ENCODE data around the gene HHATL. TPM values are rescaled to one million over a fixed set of nuclear protein-coding genes. Genes with fewer than 3 reads are reported as not detected.

Gene HHATL
- total and polyA plus RNA-seq, 2 of the 8 experiments (the other 6 are each of a cell fraction or from before 2014, with no cell fraction given) = 0.18 TPM; not detected in 1

DNA sequence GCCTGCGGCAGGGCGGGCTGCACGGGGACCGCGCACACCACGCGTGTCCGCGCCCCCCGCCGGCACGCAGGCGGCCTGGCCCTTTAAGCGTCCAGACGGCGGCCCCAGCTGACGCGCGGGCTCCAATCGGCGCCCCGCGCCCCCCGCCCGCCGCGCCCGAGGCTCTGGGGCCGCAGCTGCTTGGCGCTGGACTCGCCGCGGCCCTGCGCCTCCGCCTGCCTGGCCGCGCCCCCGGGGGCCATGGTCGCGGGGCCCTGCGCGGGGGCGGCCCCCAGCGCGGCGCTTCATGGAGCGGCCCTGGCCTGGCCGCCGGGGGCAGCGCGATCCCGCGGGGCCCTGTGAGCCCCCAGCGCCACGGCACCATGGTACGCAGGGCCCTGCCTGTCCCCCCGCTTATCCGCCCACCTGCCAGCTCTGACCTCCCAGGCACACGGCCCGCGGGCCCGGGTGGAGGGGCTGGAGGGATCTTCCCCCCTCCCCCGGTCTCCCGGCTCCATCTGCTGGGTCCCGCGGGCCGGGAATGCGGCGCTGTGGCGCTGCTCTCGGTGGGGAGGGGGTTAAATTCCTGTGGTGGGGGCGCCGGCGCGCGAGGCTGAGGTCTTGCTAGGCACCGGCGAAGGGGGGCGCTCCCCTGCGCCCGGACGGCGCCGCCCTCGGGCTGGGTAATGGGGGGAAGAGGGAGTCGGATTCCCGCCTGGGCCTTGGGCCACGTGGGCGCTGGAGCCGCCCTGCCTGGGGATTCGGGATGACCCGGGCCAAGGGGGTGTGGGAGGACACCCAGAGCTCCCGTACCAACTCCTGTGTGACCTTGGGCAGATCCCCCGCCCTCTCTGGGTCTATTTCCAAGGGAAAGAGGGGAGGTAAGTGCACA lies 48.0 kb downstream of the HHATL start (continued):
- TF ChIP-seq JUND (IDR thresholded peaks at IDR 0.05; ENCODE audit: low read length) (no peak), CREB1 (IDR thresholded peaks at IDR 0.05) (peak; percentile 26; the same call in 1 of the 2 replicates), BRCA1 (IDR thresholded peaks at IDR 0.05; ENCODE audit: low read depth, low read length) (no peak), USF2 (IDR thresholded peaks at IDR 0.05; ENCODE audit: low read length) (peak; percentile 61), CTBP2 (IDR thresholded peaks at IDR 0.05; ENCODE audit: borderline replicate concordance, insufficient read depth, insufficient read length, low read length) (peak; percentile 76), PHF8 (conservative IDR thresholded peaks at IDR 0.05; ENCODE audit: low read depth, low read length) (peak; percentile 76), RAD21 (IDR thresholded peaks at IDR 0.05 in 1 of 2, conservative IDR thresholded peaks at IDR 0.05 in 1 of 2; ENCODE audit: low read depth in 2 of 2, low read length in 2 of 2) (peak; percentile 27 to 38; a peak in 3 of 4 replicates), TEAD4 (IDR thresholded peaks at IDR 0.05; ENCODE audit: low read depth, low read length) (peak; percentile 98), TAF1 (IDR thresholded peaks at IDR 0.05; ENCODE audit: low read depth, low read length) (peak; percentile 17; the same call in 1 of the 2 replicates)
- TF ChIP-seq, protein P1, sequence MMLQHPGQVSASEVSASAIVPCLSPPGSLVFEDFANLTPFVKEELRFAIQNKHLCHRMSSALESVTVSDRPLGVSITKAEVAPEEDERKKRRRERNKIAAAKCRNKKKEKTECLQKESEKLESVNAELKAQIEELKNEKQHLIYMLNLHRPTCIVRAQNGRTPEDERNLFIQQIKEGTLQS (IDR thresholded peaks at IDR 0.05; ENCODE audit: insufficient read depth, low read depth, low read length) = no peak
